Mesendoderm (in vitro differentiated cells): ENCODE data around the gene MKI67.
A peak's percentile ranks its signal among the peaks of the same experiment; 100 is the strongest.

Source experiments
- DNase-seq: peaks from one replicate; pipeline ENCODE4 v3.0.0; 2013
- H2AK5ac ChIP-seq: 2 replicates; pipeline ENCODE4 v1.6.1; 2013; ENCODE audit warnings: low read length, inconsistent platforms
- H2BK120ac ChIP-seq: 2 replicates; pipeline ENCODE4 v1.6.1; 2013; ENCODE audit warnings: low read depth, mild to moderate bottlenecking, low read length, moderate library complexity, mixed read lengths
- H2BK15ac ChIP-seq: replicated peaks from 2 replicates; pipeline ENCODE4 v1.6.1; 2013; ENCODE audit warnings: low read depth, mild to moderate bottlenecking, moderate library complexity
- H2BK5ac ChIP-seq: 2 replicates; pipeline ENCODE4 v1.6.1; 2013; ENCODE audit warnings: low read length, inconsistent platforms
- H3K18ac ChIP-seq: 2 replicates; pipeline ENCODE4 v1.6.1; 2013; ENCODE audit warnings: mild to moderate bottlenecking, low read length, mixed read lengths
- H3K23ac ChIP-seq: one replicate; pipeline ENCODE4 v1.6.1; 2013; ENCODE audit warnings: low read length
- H3K27ac ChIP-seq: 2 replicates; pipeline ENCODE4 v1.5.1; 2013; ENCODE audit warnings: low read depth, mild to moderate bottlenecking, inconsistent platforms, low read length, moderate library complexity
- H3K27me3 ChIP-seq: 2 replicates; pipeline ENCODE4 v1.6.1; 2013; ENCODE audit warnings: low read length, control low read depth, mild to moderate bottlenecking, inconsistent platforms; ENCODE audit not compliant: insufficient read depth, poor library complexity
- H3K36me3 ChIP-seq: 2 replicates; pipeline ENCODE4 v1.6.1; 2013; ENCODE audit warnings: low read length, inconsistent platforms; ENCODE audit not compliant: control insufficient read depth, insufficient read depth
- H3K4ac ChIP-seq: one replicate; pipeline ENCODE4 v1.6.1; 2013; ENCODE audit warnings: low read depth, mild to moderate bottlenecking, low read length, moderate library complexity
- H3K4me1 ChIP-seq: 2 replicates; pipeline ENCODE4 v1.6.1; 2013; ENCODE audit warnings: low read depth, low read length, inconsistent platforms; ENCODE audit not compliant: control insufficient read depth
- H3K4me2 ChIP-seq: 2 replicates; pipeline ENCODE4 v1.6.1; 2013; ENCODE audit warnings: low read length
- H3K4me3 ChIP-seq: 2 replicates; pipeline ENCODE4 v1.5.1; 2013; ENCODE audit warnings: mild to moderate bottlenecking, low read length
- H3K56ac ChIP-seq: one replicate; pipeline ENCODE4 v1.6.1; 2013; ENCODE audit warnings: low read length
- H3K79me1 ChIP-seq: 2 replicates; pipeline ENCODE4 v1.6.1; 2013; ENCODE audit warnings: low read length, inconsistent platforms
- H3K79me2 ChIP-seq: 2 replicates; pipeline ENCODE4 v1.6.1; 2013; ENCODE audit warnings: mild to moderate bottlenecking, low read length; ENCODE audit not compliant: control insufficient read depth, insufficient read depth
- H3K9ac ChIP-seq: 2 replicates; pipeline ENCODE4 v1.6.1; 2013; ENCODE audit warnings: low read length, inconsistent platforms
- H4K5ac ChIP-seq: one replicate; pipeline ENCODE4 v1.6.1; 2013; ENCODE audit warnings: low read length
- H4K8ac ChIP-seq: one replicate; pipeline ENCODE4 v1.6.1; 2013; ENCODE audit warnings: low read depth, mild to moderate bottlenecking, control low read depth, low read length, moderate library complexity
- WGBS: extraction: QIAGEN DNeasy Blood & Tissue Kit; methylation state at CpG from one replicate; pipeline ENCODE4 v1.1.7; 2013; ENCODE audit warnings: low lambda C conversion rate, missing lambda C conversion rate; ENCODE audit not compliant: insufficient coverage; ENCODE audit errors: extremely low coverage; 5-methylcytosine and 5-hydroxymethylcytosine counted together

MKI67 gene

GRCh38 chr10:128064108-128064969 is 61.9 kb downstream of the MKI67 start:
- WGBS, result no CpG with 5 or more reads among the region's 11 CpGs
- Histone ChIP-seq H3K4ac (peak overlapping the region; percentile 39), H3K27ac (no peak overlapping the region), H3K4me1 (peaks cover 10% of the 10 kb centered on the region), H4K8ac (no peak overlapping the region), H3K27me3 (no peaks in the 10 kb centered on the region), H3K36me3 (no peaks in the 10 kb centered on the region), H2BK120ac (no peak overlapping the region), H3K79me1 (no peaks in the 10 kb centered on the region), H2BK15ac (no peak overlapping the region), H2BK5ac (no peak overlapping the region), H3K18ac (no peak overlapping the region), H3K23ac (peak overlapping the region; percentile 83), H3K56ac (peak overlapping the region; percentile 1), H3K79me2 (no peaks in the 10 kb centered on the region), H3K9ac (no peak overlapping the region), H3K4me3 (no peak overlapping the region), H2AK5ac (peak overlapping the region; percentile 38), H3K4me2 (no peak overlapping the region), H4K5ac (no peak overlapping the region)
- DNase-seq, result no peak

GRCh38 chr10:128063736-128064107 is 62.5 kb downstream of the MKI67 start:
- H3K4me3 ChIP-seq, result no peak overlapping the region
- no peak overlapping the region for H4K5ac ChIP-seq
- no peaks in the 10 kb centered on the region for H3K79me2 ChIP-seq
- peak overlapping the region; percentile 83 for H3K23ac ChIP-seq
- no peak overlapping the region for H2BK120ac ChIP-seq
- no peak overlapping the region for H2BK5ac ChIP-seq
- WGBS, result no CpG with 5 or more reads among the region's 7 CpGs
- peak overlapping the region; percentile 39 for H3K4ac ChIP-seq
- peak; percentile 22 for DNase-seq
- H3K18ac ChIP-seq, result no peak overlapping the region
- no peaks in the 10 kb centered on the region for H3K36me3 ChIP-seq
- H2BK15ac ChIP-seq, result no peak overlapping the region
- peak overlapping the region; percentile 1 for H3K56ac ChIP-seq
- H3K4me1 ChIP-seq, result peaks cover 10% of the 10 kb centered on the region
- no peak overlapping the region for H3K9ac ChIP-seq
- H3K27ac ChIP-seq, result no peak overlapping the region
- no peak overlapping the region for H4K8ac ChIP-seq
- H3K79me1 ChIP-seq, result no peaks in the 10 kb centered on the region
- no peak overlapping the region for H3K4me2 ChIP-seq
- no peak overlapping the region for H2AK5ac ChIP-seq
- no peaks in the 10 kb centered on the region for H3K27me3 ChIP-seq

- Histone ChIP-seq H4K5ac (no peak overlapping the region), H3K27ac (no peak overlapping the region), H3K4me1 (peaks cover 10% of the 10 kb centered on the region), H2AK5ac (no peak overlapping the region), H3K36me3 (no peaks in the 10 kb centered on the region), H3K4me2 (no peak overlapping the region), H2BK5ac (no peak overlapping the region), H3K4me3 (no peak overlapping the region), H3K27me3 (no peaks in the 10 kb centered on the region), H3K56ac (no peak overlapping the region), H4K8ac (no peak overlapping the region), H3K18ac (no peak overlapping the region), H2BK15ac (no peak overlapping the region), H3K9ac (no peak overlapping the region), H2BK120ac (no peak overlapping the region), H3K23ac (no peak overlapping the region), H3K79me2 (no peaks in the 10 kb centered on the region), H3K79me1 (no peaks in the 10 kb centered on the region), H3K4ac (no peak overlapping the region)
- WGBS, result no CpG with 5 or more reads among the region's 19 CpGs
- DNase-seq, result peak; percentile 72
Measured at GRCh38 chr10:128062881-128063563, 63.2 kb downstream of the MKI67 start.

- Histone ChIP-seq H4K8ac (no peak overlapping the region), H3K4ac (no peak overlapping the region), H3K4me3 (no peak overlapping the region), H3K23ac (no peak overlapping the region), H3K4me2 (no peak overlapping the region), H3K79me2 (no peaks in the 10 kb centered on the region), H3K27ac (no peak overlapping the region), H3K4me1 (peaks cover 10% of the 10 kb centered on the region), H3K36me3 (no peaks in the 10 kb centered on the region), H3K27me3 (no peaks in the 10 kb centered on the region), H3K9ac (no peak overlapping the region), H2BK15ac (no peak overlapping the region), H2BK120ac (no peak overlapping the region), H4K5ac (no peak overlapping the region), H3K18ac (no peak overlapping the region), H2AK5ac (no peak overlapping the region), H3K79me1 (no peaks in the 10 kb centered on the region), H2BK5ac (no peak overlapping the region), H3K56ac (no peak overlapping the region)
- DNase-seq, result peak; percentile 84
- WGBS, result no CpG with 5 or more reads among the region's 11 CpGs
Measured at GRCh38 chr10:128062331-128062880, 63.8 kb downstream of the MKI67 start.

GRCh38 chr10:128061306-128062300 is 64.6 kb downstream of the MKI67 start:
- DNase-seq, result no peak
- H3K36me3 ChIP-seq, result no peaks in the 10 kb centered on the region
- no peaks in the 10 kb centered on the region for H3K79me1 ChIP-seq
- no peaks in the 10 kb centered on the region for H3K27me3 ChIP-seq
- H3K4me2 ChIP-seq, result no peak overlapping the region
- H3K23ac ChIP-seq, result no peak overlapping the region
- H2BK120ac ChIP-seq, result no peak overlapping the region
- no peak overlapping the region for H3K18ac ChIP-seq
- no peak overlapping the region for H4K8ac ChIP-seq
- no peak overlapping the region for H2AK5ac ChIP-seq
- no peak overlapping the region for H4K5ac ChIP-seq
- H3K9ac ChIP-seq, result no peak overlapping the region
- no peak overlapping the region for H2BK15ac ChIP-seq
- peaks cover 10% of the 10 kb centered on the region for H3K4me1 ChIP-seq
- H3K56ac ChIP-seq, result peak overlapping the region; percentile 56
- no peak overlapping the region for H3K27ac ChIP-seq
- H2BK5ac ChIP-seq, result no peak overlapping the region
- no peak overlapping the region for H3K4me3 ChIP-seq
- no peak overlapping the region for H3K4ac ChIP-seq
- WGBS, result no CpG with 5 or more reads among the region's 14 CpGs
- H3K79me2 ChIP-seq, result no peaks in the 10 kb centered on the region
